Measurements from ENCODE around the gene WDR45B. TPM values are rescaled to one million over a fixed set of nuclear protein-coding genes. Genes with fewer than 3 reads are reported as not detected.
"Not testable (repeated sequence)": the region's sequence is repeated elsewhere in the genome, so short reads cannot be mapped to it uniquely, and the experiment has no call there.

The WDR45B gene
- total and polyA plus RNA-seq, 8 donors = 28.3 to 63.2 (median 46.9) TPM

- H3K4me3 ChIP-seq = no peak overlapping the region
- H3K9me3 ChIP-seq = no peaks in the 10 kb centered on the region
- FAIRE-seq (no peak), ATAC-seq (no peak), DNase-seq (no peak)
- no peaks in the 10 kb centered on the region for H3K27me3 ChIP-seq
- intact Hi-C loops (cut with DNase I) = no loop called here
- H3K4me1 ChIP-seq = no peaks in the 10 kb centered on the region
- no peak for TF ChIP-seq CTCF (IDR thresholded peaks at IDR 0.05)
- WGBS, 2 donors = 95 to 97% methylated on average over 18 of the region's 18 CpGs
- no peak overlapping the region for H3K27ac ChIP-seq
- peaks cover 0 to 15% (median 0%) of the 10 kb centered on the region in 3 donors for H3K36me3 ChIP-seq
Observed at GRCh38 chr17:82577300-82577699, 70.9 kb downstream of the WDR45B start.

- intact Hi-C loops (cut with DNase I); H3K27me3 ChIP-seq; H3K4me3 ChIP-seq; H3K9me3 ChIP-seq; FAIRE-seq; H3K4me1 ChIP-seq; H3K27ac ChIP-seq; ATAC-seq: not testable (repeated sequence)
- H3K36me3 ChIP-seq = peaks cover 0 to 19% (median 0%) of the 10 kb centered on the region in 3 donors
- 94 to 96% methylated on average over 32 to 39 of the region's 52 CpGs for WGBS, 2 donors
- DNase-seq = peak in 1 of 6 donors; percentile 5
Observed at GRCh38 chr17:82575581-82576221, 72.5 kb downstream of the WDR45B start.

- DNase-seq (no peak), FAIRE-seq (no peak), ATAC-seq (no peak)
- no peak overlapping the region for H3K4me3 ChIP-seq
- no peak for TF ChIP-seq CTCF (IDR thresholded peaks at IDR 0.05)
- no peaks in the 10 kb centered on the region for H3K4me1 ChIP-seq
- 84 to 90% methylated on average over 11 of the region's 11 CpGs for WGBS, 2 donors
- H3K27ac ChIP-seq = no peak overlapping the region
- intact Hi-C loops (cut with DNase I) = no loop called here
- no peaks in the 10 kb centered on the region for H3K9me3 ChIP-seq
- H3K27me3 ChIP-seq = no peaks in the 10 kb centered on the region
- peaks cover 0 to 24% (median 0%) of the 10 kb centered on the region in 3 donors for H3K36me3 ChIP-seq
Observed at GRCh38 chr17:82574041-82574440, 74.2 kb downstream of the WDR45B start.

GRCh38 chr17:82571855-82572254, 76.4 kb downstream of the WDR45B start:
- peak in 1 of 6 donors; percentile 12 for DNase-seq
- H3K36me3 ChIP-seq = peaks cover 0 to 22% (median 0%) of the 10 kb centered on the region in 3 donors
- H3K4me1 ChIP-seq = peaks cover 0 to 6% (median 3%) of the 10 kb centered on the region in 3 donors
- no peak overlapping the region for H3K4me3 ChIP-seq
- ATAC-seq = no peak
- H3K9me3 ChIP-seq = no peaks in the 10 kb centered on the region
- WGBS, 2 donors = 89 to 96% methylated on average over 6 of the region's 6 CpGs
- H3K27ac ChIP-seq = no peak overlapping the region
- no peak for FAIRE-seq
- H3K27me3 ChIP-seq = no peaks in the 10 kb centered on the region
- intact Hi-C loops (cut with DNase I) = no loop called here
- no peak for TF ChIP-seq CTCF (IDR thresholded peaks at IDR 0.05)

GRCh38 chr17:82570277-82570676, 78.0 kb downstream of the WDR45B start:
- no peaks in the 10 kb centered on the region for H3K9me3 ChIP-seq
- peaks cover 0 to 23% (median 0%) of the 10 kb centered on the region in 3 donors for H3K36me3 ChIP-seq
- FAIRE-seq (no peak), ATAC-seq (no peak), DNase-seq (peak in 1 of 6 donors; percentile 19)
- TF ChIP-seq CTCF (IDR thresholded peaks at IDR 0.05) = no peak
- no peaks in the 10 kb centered on the region for H3K27me3 ChIP-seq
- no peak overlapping the region for H3K27ac ChIP-seq
- intact Hi-C loops (cut with DNase I) = no loop called here
- no peak overlapping the region for H3K4me3 ChIP-seq
- peaks cover 0 to 6% (median 3%) of the 10 kb centered on the region in 3 donors for H3K4me1 ChIP-seq
- 87 to 88% methylated on average over 9 of the region's 9 CpGs for WGBS, 2 donors
